ENCODE measurements around the gene TRIM22.

TRIM22 gene

DNA sequence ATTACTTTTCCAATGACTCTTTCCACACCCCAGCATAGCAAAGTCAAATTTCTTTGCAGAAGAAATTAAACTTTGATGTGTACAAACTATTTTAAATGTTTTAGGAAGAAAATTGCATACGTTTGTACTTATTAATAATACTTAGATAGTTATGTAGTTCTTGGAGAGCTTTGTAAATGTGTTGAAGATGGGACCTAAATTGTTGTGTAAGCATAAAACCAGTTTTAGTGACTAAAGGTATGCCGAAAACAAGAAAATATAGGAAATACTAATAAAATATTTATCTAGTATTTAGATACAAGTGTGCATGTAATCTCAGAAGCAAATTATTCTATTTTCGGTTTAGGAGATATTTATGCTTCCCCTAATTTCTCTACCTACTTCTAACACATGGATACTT lies 60.2 kb downstream of the TRIM22 start:
- no peak for DNase-seq

DNA sequence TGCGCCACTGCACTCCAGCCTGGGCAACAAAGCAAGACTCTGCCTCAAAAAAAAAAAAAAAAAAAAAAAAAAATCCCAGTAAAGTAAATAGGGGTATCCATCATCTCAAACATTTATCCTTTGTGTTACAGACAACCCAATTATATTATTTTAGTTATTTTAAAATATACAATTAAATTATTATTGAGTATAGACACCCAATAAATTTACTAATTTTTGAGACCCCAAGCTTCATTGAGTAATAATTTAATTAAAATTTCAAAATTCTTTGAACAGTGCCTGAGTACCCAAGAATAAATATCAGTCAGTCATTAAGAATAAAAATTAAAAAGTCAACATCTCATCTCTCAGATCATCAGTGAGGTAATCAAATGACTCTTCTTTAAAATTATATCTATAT lies 64.4 kb downstream of the TRIM22 start, which contains the start of gene OR52N4:
Gene OR52N4 (plus strand): TSS at position 301 of the 400 bp plus-strand sequence. CDS start 498 bp downstream, outside the sequence.
- no peak for DNase-seq

All from GDM1 (cell line).